SU-DHL-6 (cell line): ENCODE measurements around the gene L3MBTL4.

Experiments
- CTCF ChIP-seq: fragments of 200-600 bp; sonication (generic); IDR thresholded peaks from one replicate; pipeline ENCODE4 v1.5.1; 2017; ENCODE audit warnings: antibody characterized with exemption, mild to moderate bottlenecking, low read length, moderate library complexity; ENCODE audit not compliant: insufficient read depth, poor library complexity, severe bottlenecking
- EZH2phosphoT487 ChIP-seq: fragments of 200-600 bp; sonication (generic), shearing (Covaris generic); conservative IDR thresholded peaks from 2 replicates; pipeline ENCODE4 v1.6.1; 2018; ENCODE audit warnings: mild to moderate bottlenecking, antibody characterized with exemption, low read length, moderate library complexity, mixed read lengths

GRCh38 chr18:5961097-5961827 lies 453.4 kb downstream of the L3MBTL4 start:
- TF ChIP-seq CTCF (no peak), EZH2phosphoT487 (no peak)
